HG03108 (cell line): Measurements from ENCODE around the gene ANO8.

ENCODE experiments used
- ATAC-seq: cut with Tn5 transposase; IDR thresholded peaks from one replicate; pipeline ENCODE4 v1.9.1; 2021; ENCODE audit warnings: moderate library complexity; ENCODE audit not compliant: unreplicated experiment

The ANO8 gene

GRCh38 chr19:17346109-17346671, 11.5 kb upstream of the ANO8 start:
- peak; percentile 59 for ATAC-seq

GRCh38 chr19:17341845-17342244, 7.2 kb upstream of the ANO8 start:
- no peak for ATAC-seq

- no peak for ATAC-seq
These were observed 6.7 kb upstream of the ANO8 start for GRCh38 chr19:17341386-17341785.

- ATAC-seq = no peak
These were observed 6.3 kb upstream of the ANO8 start for GRCh38 chr19:17340871-17341357.

- ATAC-seq = no peak
These were observed 5.7 kb upstream of the ANO8 start for GRCh38 chr19:17340302-17340870.

GRCh38 chr19:17339088-17339741, 4.6 kb upstream of the ANO8 start:
- ATAC-seq = no peak

GRCh38 chr19:17338433-17339078, 3.9 kb upstream of the ANO8 start:
- ATAC-seq = no peak

- ATAC-seq = no peak
These were observed 3.2 kb upstream of the ANO8 start for GRCh38 chr19:17337675-17338432.

GRCh38 chr19:17336872-17337674, 2.4 kb upstream of the ANO8 start, which contains the start of gene GTPBP3:
GTPBP3 (plus strand) TSS chr19:17337553; CDS start chr19:17337612, 59 bp downstream.
- peak; percentile 72 for ATAC-seq

GRCh38 chr19:17335575-17335974, 920 bp upstream of the ANO8 start:
- no peak for ATAC-seq

GRCh38 chr19:17333611-17334413, 843 bp downstream of the ANO8 start:
- ATAC-seq = no peak

- no peak for ATAC-seq
These were observed 1.7 kb downstream of the ANO8 start for GRCh38 chr19:17332677-17333581.

GRCh38 chr19:17332360-17332676, 2.3 kb downstream of the ANO8 start:
- ATAC-seq = no peak

- ATAC-seq = no peak
These were observed 3.6 kb downstream of the ANO8 start for GRCh38 chr19:17331045-17331558.

GRCh38 chr19:17330262-17331044, 4.2 kb downstream of the ANO8 start:
- ATAC-seq = no peak

GRCh38 chr19:17329366-17330261, 5.0 kb downstream of the ANO8 start:
- no peak for ATAC-seq
